Measurements from ENCODE around the gene RASGRP2.

GRCh38 chr11:64718780-64719124 lies 25.2 kb downstream of the RASGRP2 start:
- TF ChIP-seq, protein P1, sequence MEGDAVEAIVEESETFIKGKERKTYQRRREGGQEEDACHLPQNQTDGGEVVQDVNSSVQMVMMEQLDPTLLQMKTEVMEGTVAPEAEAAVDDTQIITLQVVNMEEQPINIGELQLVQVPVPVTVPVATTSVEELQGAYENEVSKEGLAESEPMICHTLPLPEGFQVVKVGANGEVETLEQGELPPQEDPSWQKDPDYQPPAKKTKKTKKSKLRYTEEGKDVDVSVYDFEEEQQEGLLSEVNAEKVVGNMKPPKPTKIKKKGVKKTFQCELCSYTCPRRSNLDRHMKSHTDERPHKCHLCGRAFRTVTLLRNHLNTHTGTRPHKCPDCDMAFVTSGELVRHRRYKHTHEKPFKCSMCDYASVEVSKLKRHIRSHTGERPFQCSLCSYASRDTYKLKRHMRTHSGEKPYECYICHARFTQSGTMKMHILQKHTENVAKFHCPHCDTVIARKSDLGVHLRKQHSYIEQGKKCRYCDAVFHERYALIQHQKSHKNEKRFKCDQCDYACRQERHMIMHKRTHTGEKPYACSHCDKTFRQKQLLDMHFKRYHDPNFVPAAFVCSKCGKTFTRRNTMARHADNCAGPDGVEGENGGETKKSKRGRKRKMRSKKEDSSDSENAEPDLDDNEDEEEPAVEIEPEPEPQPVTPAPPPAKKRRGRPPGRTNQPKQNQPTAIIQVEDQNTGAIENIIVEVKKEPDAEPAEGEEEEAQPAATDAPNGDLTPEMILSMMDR (conservative IDR thresholded peaks at IDR 0.05), result no peak
- no peak for TF ChIP-seq ZFX (IDR thresholded peaks at IDR 0.05)

All from C4-2B (cell line).